ENCODE measurements around the gene PLEK. TPM values are rescaled to one million over a fixed set of nuclear protein-coding genes. Genes with fewer than 3 reads are reported as not detected.
"Not testable (repeated sequence)": the region's sequence is repeated elsewhere in the genome, so short reads cannot be mapped to it uniquely, and the experiment has no call there.

The PLEK gene
- total RNA-seq, 1 donor from 2014 or later, result 3.2 TPM

- H3K27me3 Mint-ChIP-seq (ENCODE audit: insufficient read depth), result peaks cover 9% of the 10 kb centered on the region
- intact Hi-C loops (cut with micrococcal nuclease), result no loop called here
- DNase-seq (ENCODE audit: low spot score), result no peak
- peaks cover 9% of the 10 kb centered on the region for H3K36me3 Mint-ChIP-seq (ENCODE audit: low read depth)
- H3K4me3 Mint-ChIP-seq, result no peak overlapping the region
- peaks cover 4% of the 10 kb centered on the region for H3K9me3 Mint-ChIP-seq
- H3K27ac Mint-ChIP-seq, result no peak overlapping the region
- peaks cover 46% of the 10 kb centered on the region for H3K4me1 Mint-ChIP-seq (ENCODE audit: low read depth)
Observed at GRCh38 chr2:68390114-68390513, 25.0 kb downstream of the PLEK start.

GRCh38 chr2:68390586-68390985, 25.5 kb downstream of the PLEK start:
- Mint-ChIP-seq H3K27ac (no peak overlapping the region), H3K27me3 (ENCODE audit: insufficient read depth) (peaks cover 9% of the 10 kb centered on the region), H3K9me3 (peaks cover 4% of the 10 kb centered on the region), H3K4me1 (ENCODE audit: low read depth) (peaks cover 41% of the 10 kb centered on the region), H3K36me3 (ENCODE audit: low read depth) (peaks cover 11% of the 10 kb centered on the region), H3K4me3 (no peak overlapping the region)
- no peak for DNase-seq (ENCODE audit: low spot score)
- intact Hi-C loops (cut with micrococcal nuclease), result no loop called here

GRCh38 chr2:68391099-68391498, 26.0 kb downstream of the PLEK start:
- intact Hi-C loops (cut with micrococcal nuclease), result no loop called here
- no peak overlapping the region for H3K4me3 Mint-ChIP-seq
- H3K4me1 Mint-ChIP-seq (ENCODE audit: low read depth), result peaks cover 36% of the 10 kb centered on the region
- H3K27me3 Mint-ChIP-seq (ENCODE audit: insufficient read depth), result peaks cover 9% of the 10 kb centered on the region
- no peak for DNase-seq (ENCODE audit: low spot score)
- H3K36me3 Mint-ChIP-seq (ENCODE audit: low read depth), result peaks cover 12% of the 10 kb centered on the region
- no peak overlapping the region for H3K27ac Mint-ChIP-seq
- H3K9me3 Mint-ChIP-seq, result peaks cover 4% of the 10 kb centered on the region

- Mint-ChIP-seq H3K27ac (no peak overlapping the region), H3K36me3 (ENCODE audit: low read depth) (peaks cover 14% of the 10 kb centered on the region), H3K9me3 (peaks cover 4% of the 10 kb centered on the region), H3K4me1 (ENCODE audit: low read depth) (peaks cover 30% of the 10 kb centered on the region), H3K27me3 (ENCODE audit: insufficient read depth) (peaks cover 9% of the 10 kb centered on the region), H3K4me3 (no peak overlapping the region)
- no peak for DNase-seq (ENCODE audit: low spot score)
- intact Hi-C loops (cut with micrococcal nuclease), result no loop called here
Observed at GRCh38 chr2:68391869-68392268, 26.8 kb downstream of the PLEK start.

GRCh38 chr2:68396093-68396492, 31.0 kb downstream of the PLEK start:
- H3K9me3 Mint-ChIP-seq, result peaks cover 30% of the 10 kb centered on the region
- H3K4me1 Mint-ChIP-seq (ENCODE audit: low read depth), result peaks cover 5% of the 10 kb centered on the region
- no peak for DNase-seq (ENCODE audit: low spot score)
- H3K27ac Mint-ChIP-seq, result no peak overlapping the region
- peaks cover 18% of the 10 kb centered on the region for H3K27me3 Mint-ChIP-seq (ENCODE audit: insufficient read depth)
- H3K36me3 Mint-ChIP-seq (ENCODE audit: low read depth), result peaks cover 19% of the 10 kb centered on the region
- intact Hi-C loops (cut with micrococcal nuclease), result no loop called here
- H3K4me3 Mint-ChIP-seq, result no peak overlapping the region

- peaks cover 17% of the 10 kb centered on the region for H3K36me3 Mint-ChIP-seq (ENCODE audit: low read depth)
- peaks cover 37% of the 10 kb centered on the region for H3K9me3 Mint-ChIP-seq
- H3K4me1 Mint-ChIP-seq (ENCODE audit: low read depth); H3K27ac Mint-ChIP-seq; DNase-seq (ENCODE audit: low spot score); H3K4me3 Mint-ChIP-seq; intact Hi-C loops (cut with micrococcal nuclease): not testable (repeated sequence)
- peaks cover 16% of the 10 kb centered on the region for H3K27me3 Mint-ChIP-seq (ENCODE audit: insufficient read depth)
Observed at GRCh38 chr2:68397704-68398263, 32.7 kb downstream of the PLEK start.

- intact Hi-C loops (cut with micrococcal nuclease), result loop anchor here (5.0 kb wide), 1 partner anchor 41 kb away; no protein-coding TSS in a partner anchor
- Mint-ChIP-seq H3K27ac (no peak overlapping the region), H3K4me3 (no peak overlapping the region), H3K9me3 (peaks cover 42% of the 10 kb centered on the region), H3K27me3 (ENCODE audit: insufficient read depth) (peaks cover 25% of the 10 kb centered on the region), H3K4me1 (ENCODE audit: low read depth) (peaks cover 5% of the 10 kb centered on the region), H3K36me3 (ENCODE audit: low read depth) (peaks cover 12% of the 10 kb centered on the region)
- no peak for DNase-seq (ENCODE audit: low spot score)
Observed at GRCh38 chr2:68403199-68403644, 38.1 kb downstream of the PLEK start.

- Mint-ChIP-seq H3K4me3 (no peak overlapping the region), H3K27ac (no peak overlapping the region), H3K27me3 (ENCODE audit: insufficient read depth) (peaks cover 32% of the 10 kb centered on the region), H3K9me3 (peaks cover 37% of the 10 kb centered on the region), H3K36me3 (ENCODE audit: low read depth) (peaks cover 12% of the 10 kb centered on the region), H3K4me1 (ENCODE audit: low read depth) (peaks cover 5% of the 10 kb centered on the region)
- intact Hi-C loops (cut with micrococcal nuclease), result loop anchor here (5.0 kb wide), 1 partner anchor 42 kb away; no protein-coding TSS in a partner anchor
- DNase-seq (ENCODE audit: low spot score), result no peak
Observed at GRCh38 chr2:68404164-68404563, 39.1 kb downstream of the PLEK start.

GRCh38 chr2:68404893-68405799, 40.1 kb downstream of the PLEK start:
- Mint-ChIP-seq H3K27ac (no peak overlapping the region), H3K36me3 (ENCODE audit: low read depth) (peaks cover 12% of the 10 kb centered on the region), H3K27me3 (ENCODE audit: insufficient read depth) (peaks cover 29% of the 10 kb centered on the region), H3K4me3 (no peak overlapping the region), H3K4me1 (ENCODE audit: low read depth) (peaks cover 5% of the 10 kb centered on the region), H3K9me3 (peaks cover 35% of the 10 kb centered on the region)
- intact Hi-C loops (cut with micrococcal nuclease), result loop anchor here (5.0 kb wide), 1 partner anchor 43 kb away; no protein-coding TSS in a partner anchor
- DNase-seq (ENCODE audit: low spot score), result no peak

GRCh38 chr2:68411397-68412126, 46.5 kb downstream of the PLEK start:
- DNase-seq (ENCODE audit: low spot score), result no peak
- intact Hi-C loops (cut with micrococcal nuclease), result no loop called here
- H3K27me3 Mint-ChIP-seq (ENCODE audit: insufficient read depth), result peaks cover 15% of the 10 kb centered on the region
- peaks cover 10% of the 10 kb centered on the region for H3K4me1 Mint-ChIP-seq (ENCODE audit: low read depth)
- H3K36me3 Mint-ChIP-seq (ENCODE audit: low read depth), result peaks cover 4% of the 10 kb centered on the region
- no peak overlapping the region for H3K27ac Mint-ChIP-seq
- peaks cover 14% of the 10 kb centered on the region for H3K9me3 Mint-ChIP-seq
- no peak overlapping the region for H3K4me3 Mint-ChIP-seq

- H3K9me3 Mint-ChIP-seq, result peaks cover 14% of the 10 kb centered on the region
- H3K4me3 Mint-ChIP-seq, result no peak overlapping the region
- DNase-seq (ENCODE audit: low spot score), result no peak
- intact Hi-C loops (cut with micrococcal nuclease), result no loop called here
- peaks cover 4% of the 10 kb centered on the region for H3K36me3 Mint-ChIP-seq (ENCODE audit: low read depth)
- peaks cover 9% of the 10 kb centered on the region for H3K27me3 Mint-ChIP-seq (ENCODE audit: insufficient read depth)
- H3K4me1 Mint-ChIP-seq (ENCODE audit: low read depth), result peaks cover 10% of the 10 kb centered on the region
- H3K27ac Mint-ChIP-seq, result no peak overlapping the region
Observed at GRCh38 chr2:68412127-68412819, 47.2 kb downstream of the PLEK start.

GRCh38 chr2:68413466-68413865, 48.4 kb downstream of the PLEK start:
- H3K9me3 Mint-ChIP-seq, result peaks cover 5% of the 10 kb centered on the region
- intact Hi-C loops (cut with micrococcal nuclease), result no loop called here
- no peak overlapping the region for H3K27ac Mint-ChIP-seq
- no peaks in the 10 kb centered on the region for H3K36me3 Mint-ChIP-seq (ENCODE audit: low read depth)
- H3K4me1 Mint-ChIP-seq (ENCODE audit: low read depth), result peaks cover 22% of the 10 kb centered on the region
- H3K27me3 Mint-ChIP-seq (ENCODE audit: insufficient read depth), result peaks cover 8% of the 10 kb centered on the region
- no peak for DNase-seq (ENCODE audit: low spot score)
- H3K4me3 Mint-ChIP-seq, result no peak overlapping the region

All from activated T-helper 1 cell treated with anti-CD3 and anti-CD28 coated beads, Interleukin-12 subunit alpha, Interleukin-12 subunit beta, Interleukin-2, Interleukin-4 antibody, amounts not matched to agents 30 ng/mL and 10 ng/mL and 1 ng/mL, durations not matched to agents 14 hours and 24 hours and 36 hours (primary cell).